Measurements from ENCODE around the gene IL17RA.

The IL17RA gene

DNA sequence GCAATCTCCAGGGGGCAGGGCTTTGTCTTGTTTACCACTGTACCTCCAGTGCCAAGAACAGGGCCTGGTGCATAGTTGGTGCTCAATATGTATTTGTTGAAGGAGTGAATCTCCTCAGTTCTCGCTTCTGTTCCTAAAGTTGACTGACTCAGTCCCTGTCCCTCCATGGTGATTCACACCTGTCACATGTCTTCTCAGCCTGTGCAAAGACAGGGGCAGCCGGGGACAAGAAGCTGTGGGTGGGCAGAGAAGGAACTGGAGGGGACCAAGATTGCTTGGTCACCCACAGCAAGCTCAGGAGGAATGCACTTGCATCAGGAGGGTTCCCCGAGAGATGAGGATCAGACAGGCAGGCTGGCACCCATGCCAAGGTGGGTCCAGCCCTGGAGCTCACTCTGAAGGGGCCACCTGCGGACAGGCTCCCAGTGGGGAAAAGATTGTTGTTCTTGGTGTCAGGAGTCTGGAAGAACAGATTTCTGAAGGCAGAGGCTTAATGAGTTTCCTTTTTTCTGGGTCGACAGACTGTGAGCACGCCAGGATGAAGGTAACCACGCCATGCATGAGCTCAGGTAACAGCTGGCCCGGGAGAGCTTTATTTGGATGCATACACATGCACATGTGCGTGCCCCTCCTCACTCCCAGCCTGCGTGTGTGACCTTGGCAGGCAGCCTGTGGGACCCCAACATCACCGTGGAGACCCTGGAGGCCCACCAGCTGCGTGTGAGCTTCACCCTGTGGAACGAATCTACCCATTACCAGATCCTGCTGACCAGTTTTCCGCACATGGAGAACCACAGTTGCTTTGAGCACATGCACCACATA lies 16.9 kb downstream of the IL17RA start:
- TF ChIP-seq, protein P1, sequence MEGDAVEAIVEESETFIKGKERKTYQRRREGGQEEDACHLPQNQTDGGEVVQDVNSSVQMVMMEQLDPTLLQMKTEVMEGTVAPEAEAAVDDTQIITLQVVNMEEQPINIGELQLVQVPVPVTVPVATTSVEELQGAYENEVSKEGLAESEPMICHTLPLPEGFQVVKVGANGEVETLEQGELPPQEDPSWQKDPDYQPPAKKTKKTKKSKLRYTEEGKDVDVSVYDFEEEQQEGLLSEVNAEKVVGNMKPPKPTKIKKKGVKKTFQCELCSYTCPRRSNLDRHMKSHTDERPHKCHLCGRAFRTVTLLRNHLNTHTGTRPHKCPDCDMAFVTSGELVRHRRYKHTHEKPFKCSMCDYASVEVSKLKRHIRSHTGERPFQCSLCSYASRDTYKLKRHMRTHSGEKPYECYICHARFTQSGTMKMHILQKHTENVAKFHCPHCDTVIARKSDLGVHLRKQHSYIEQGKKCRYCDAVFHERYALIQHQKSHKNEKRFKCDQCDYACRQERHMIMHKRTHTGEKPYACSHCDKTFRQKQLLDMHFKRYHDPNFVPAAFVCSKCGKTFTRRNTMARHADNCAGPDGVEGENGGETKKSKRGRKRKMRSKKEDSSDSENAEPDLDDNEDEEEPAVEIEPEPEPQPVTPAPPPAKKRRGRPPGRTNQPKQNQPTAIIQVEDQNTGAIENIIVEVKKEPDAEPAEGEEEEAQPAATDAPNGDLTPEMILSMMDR (IDR thresholded peaks at IDR 0.05; ENCODE audit: borderline replicate concordance, extremely low read depth, low read length, poor library complexity, severe bottlenecking): no peak
- no peak for TF ChIP-seq EZH2 (IDR thresholded peaks at IDR 0.05; ENCODE audit: borderline replicate concordance, low read depth, low read length, severe bottlenecking)
- DNase-seq (no peak), ATAC-seq (ENCODE audit: insufficient read depth, low read depth) (no peak)
- no peaks in the 10 kb centered on the region for H3K79me2 ChIP-seq (ENCODE audit: insufficient read depth, low read length)
- H4K20me1 ChIP-seq (ENCODE audit: insufficient read depth, low read length): peaks cover 29% of the 10 kb centered on the region
- no peak overlapping the region for H3K4me2 ChIP-seq (ENCODE audit: insufficient read depth, low read length)
- H3K27ac ChIP-seq (ENCODE audit: low read length): no peak overlapping the region
- H3K27me3 ChIP-seq (ENCODE audit: insufficient read depth, low read length, poor library complexity): no peaks in the 10 kb centered on the region
- no peak overlapping the region for H3K9ac ChIP-seq (ENCODE audit: low read depth, low read length)
- no peak overlapping the region for H3K4me3 ChIP-seq (ENCODE audit: low read depth in 1 of 2, low read length in 2 of 2)
- no peaks in the 10 kb centered on the region for H3K9me3 ChIP-seq (ENCODE audit: insufficient read depth, low read length, severe bottlenecking)
- peaks cover 72% of the 10 kb centered on the region for H3K36me3 ChIP-seq (ENCODE audit: insufficient read depth, low read length)
- H2AFZ ChIP-seq (ENCODE audit: low read depth, low read length): no peak overlapping the region
- H3K4me1 ChIP-seq (ENCODE audit: insufficient read depth, low read length): peaks cover 32% of the 10 kb centered on the region

DNA sequence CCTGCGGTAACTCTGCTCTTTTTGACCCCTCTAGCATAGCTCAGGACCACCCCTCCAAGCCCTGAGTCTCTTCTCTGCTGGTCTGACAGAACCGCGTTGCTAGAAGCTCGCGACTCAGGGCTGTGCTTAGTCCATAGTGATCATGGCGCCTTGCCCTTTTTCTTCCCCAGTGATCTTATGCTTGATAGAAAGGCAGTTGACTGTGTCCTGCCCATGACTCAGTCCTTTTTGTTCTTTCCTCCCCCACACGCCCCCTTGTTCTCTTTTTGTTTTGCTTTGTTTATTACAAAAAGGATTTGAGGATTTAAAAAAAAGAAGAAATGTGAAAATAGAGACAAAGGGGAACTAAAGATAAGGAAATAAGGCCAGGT lies 17.5 kb downstream of the IL17RA start:
- DNase-seq: no peak
- Histone ChIP-seq H3K27me3 (ENCODE audit: insufficient read depth, low read length, poor library complexity) (no peaks in the 10 kb centered on the region), H3K36me3 (ENCODE audit: insufficient read depth, low read length) (peaks cover 73% of the 10 kb centered on the region), H3K9me3 (ENCODE audit: insufficient read depth, low read length, severe bottlenecking) (no peaks in the 10 kb centered on the region), H3K27ac (ENCODE audit: low read length) (no peak overlapping the region), H4K20me1 (ENCODE audit: insufficient read depth, low read length) (peaks cover 24% of the 10 kb centered on the region), H2AFZ (ENCODE audit: low read depth, low read length) (no peak overlapping the region), H3K79me2 (ENCODE audit: insufficient read depth, low read length) (no peaks in the 10 kb centered on the region), H3K4me1 (ENCODE audit: insufficient read depth, low read length) (peaks cover 26% of the 10 kb centered on the region), H3K9ac (ENCODE audit: low read depth, low read length) (no peak overlapping the region), H3K4me2 (ENCODE audit: insufficient read depth, low read length) (no peak overlapping the region), H3K4me3 (ENCODE audit: low read depth in 1 of 2, low read length in 2 of 2) (no peak overlapping the region)
- no peak for ATAC-seq (ENCODE audit: insufficient read depth, low read depth)
- TF ChIP-seq, protein P1 (IDR thresholded peaks at IDR 0.05; ENCODE audit: borderline replicate concordance, extremely low read depth, low read length, poor library complexity, severe bottlenecking): no peak
- no peak for TF ChIP-seq EZH2 (IDR thresholded peaks at IDR 0.05; ENCODE audit: borderline replicate concordance, low read depth, low read length, severe bottlenecking)

DNA sequence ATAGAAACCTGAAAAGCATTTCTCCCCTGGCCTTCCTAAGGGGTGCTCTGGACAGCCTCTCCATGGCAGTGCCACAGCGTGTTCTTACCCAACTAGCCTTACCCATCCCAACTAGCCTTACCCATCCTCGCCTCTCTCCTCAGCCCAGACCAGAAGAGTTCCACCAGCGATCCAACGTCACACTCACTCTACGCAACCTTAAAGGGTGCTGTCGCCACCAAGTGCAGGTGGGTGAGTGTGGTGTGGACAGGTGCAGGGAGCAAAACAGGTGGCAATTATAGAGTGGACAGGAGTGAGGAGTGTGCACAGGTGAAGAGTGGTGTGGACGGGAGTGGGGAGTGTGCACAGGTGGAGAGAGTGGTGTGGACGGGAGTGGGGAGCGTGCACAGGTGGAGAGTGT lies 18.6 kb downstream of the IL17RA start:
- Histone ChIP-seq H3K4me2 (ENCODE audit: insufficient read depth, low read length) (no peak overlapping the region), H4K20me1 (ENCODE audit: insufficient read depth, low read length) (peaks cover 17% of the 10 kb centered on the region; the same call in 1 of the 2 replicates), H3K27me3 (ENCODE audit: insufficient read depth, low read length, poor library complexity) (no peaks in the 10 kb centered on the region), H2AFZ (ENCODE audit: low read depth, low read length) (no peak overlapping the region), H3K9me3 (ENCODE audit: insufficient read depth, low read length, severe bottlenecking) (no peaks in the 10 kb centered on the region), H3K36me3 (ENCODE audit: insufficient read depth, low read length) (peaks cover 84% of the 10 kb centered on the region), H3K4me1 (ENCODE audit: insufficient read depth, low read length) (peaks cover 15% of the 10 kb centered on the region), H3K79me2 (ENCODE audit: insufficient read depth, low read length) (no peaks in the 10 kb centered on the region), H3K27ac (ENCODE audit: low read length) (no peak overlapping the region), H3K4me3 (ENCODE audit: low read depth in 1 of 2, low read length in 2 of 2) (no peak overlapping the region), H3K9ac (ENCODE audit: low read depth, low read length) (no peak overlapping the region)
- TF ChIP-seq EZH2 (IDR thresholded peaks at IDR 0.05; ENCODE audit: borderline replicate concordance, low read depth, low read length, severe bottlenecking): no peak
- TF ChIP-seq, protein P1 (IDR thresholded peaks at IDR 0.05; ENCODE audit: borderline replicate concordance, extremely low read depth, low read length, poor library complexity, severe bottlenecking): no peak
- no peak for ATAC-seq (ENCODE audit: insufficient read depth, low read depth)
- no peak for DNase-seq

Data from DND-41 (cell line).